Measurements from ENCODE around the gene PPP1R9B. TPM values are rescaled to one million over a fixed set of nuclear protein-coding genes. Genes with fewer than 3 reads are reported as not detected.
A peak's percentile ranks its signal among the peaks of the same experiment; 100 is the strongest.

The PPP1R9B gene
- total and polyA plus RNA-seq, 4 experiments from 2014 or later, result 0.48 to 99.7 (median 49.9) TPM

DNA sequence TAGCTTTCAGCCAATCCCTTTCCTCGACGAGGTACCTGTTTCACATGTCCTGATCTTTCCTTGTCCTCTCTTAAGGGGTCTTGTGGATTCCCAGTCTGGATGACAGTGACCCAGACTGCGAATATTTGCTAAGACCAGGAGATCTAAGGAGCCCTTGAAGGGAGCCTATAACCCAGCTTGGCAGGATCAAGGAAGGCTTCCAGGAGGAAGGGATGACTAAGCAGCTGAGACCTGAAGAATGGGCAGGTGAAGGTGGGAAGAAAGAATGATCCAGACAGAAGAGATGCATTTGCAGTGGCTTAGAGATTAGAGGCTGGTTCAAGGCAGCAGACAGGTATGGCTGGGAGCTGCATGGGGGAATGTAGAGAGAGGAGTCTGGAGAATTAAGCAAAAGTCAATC lies 57.2 kb downstream of the PPP1R9B start:
- Mint-ChIP-seq H3K4me1 (peaks cover 11 to 26% (median 17%) of the 10 kb centered on the region in 4 donors), H3K27me3 (peaks cover 0 to 2% of the 10 kb centered on the region in 2 donors), H3K4me3 (peak overlapping the region in 1 of 8 donors; percentile 12), H3K27ac (peak overlapping the region in 3 of 7 donors; percentile 19 to 41 (median 32)), H3K9me3 (no peaks in the 10 kb centered on the region), H3K36me3 (peaks cover 5 to 17% of the 10 kb centered on the region in 2 donors)
- intact Hi-C loops (cut with micrococcal nuclease), result loop anchor here (10.0 kb wide), 2 partner anchors 238 to 308 kb away; partner anchors contain the start of gene KAT7
- H3K27ac ChIP-seq (ENCODE audit: low read depth, low read length), result no peak overlapping the region
- peaks cover 3% of the 10 kb centered on the region for H3K36me3 ChIP-seq (ENCODE audit: insufficient read depth, low read length)
- ChIA-PET POLR2A (ENCODE audit: partially characterized antibody) (interaction anchor here (1.7 to 4.8 kb wide), 4 partner anchors 37 to 385 kb away, joined by 7 to 38 read pairs (median 11); partner anchors contain the start of genes ITGA3, SAMD14 and SLC35B1), CTCF (ENCODE audit: partially characterized antibody) (interaction anchor here (0.6 to 5.5 kb wide), 26 partner anchors 9 to 762 kb away, joined by 3 to 101 read pairs (median 10); partner anchors contain the start of genes ITGA3, LRRC59, PPP1R9B and SGCA)
- DNase-seq, result peak in 1 of 5 donors; percentile 16
- no peak overlapping the region for H3K4me3 ChIP-seq (ENCODE audit: low read length in 2 of 2)
- no peaks in the 10 kb centered on the region for H3K27me3 ChIP-seq (ENCODE audit: insufficient read depth, low read length)
- peaks cover 23% of the 10 kb centered on the region for H3K4me1 ChIP-seq (ENCODE audit: insufficient read depth, low read length)
- H3K9me3 ChIP-seq (ENCODE audit: control insufficient read depth in 1 of 2, low read length in 2 of 2), result no peaks in the 10 kb centered on the region

DNA sequence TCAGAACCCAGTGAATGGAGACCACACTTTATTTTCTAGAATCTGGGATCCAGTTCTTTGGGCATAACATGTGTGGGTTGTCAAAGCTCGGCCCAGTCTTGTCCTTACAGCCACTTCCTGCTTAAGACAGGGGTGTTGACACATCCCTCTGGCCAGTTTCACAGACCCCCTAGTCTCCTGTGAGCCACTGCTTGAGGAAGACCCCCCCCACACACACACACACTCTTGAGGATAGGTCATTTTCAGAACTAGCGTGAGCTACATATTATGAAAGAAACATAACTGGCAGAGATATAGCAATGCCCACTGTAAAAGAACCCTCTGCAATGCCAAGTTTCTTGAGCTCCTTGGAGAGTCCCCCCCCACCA lies 58.6 kb downstream of the PPP1R9B start:
- H3K36me3 Mint-ChIP-seq, result peaks cover 5 to 15% of the 10 kb centered on the region in 2 donors
- no peak overlapping the region for H3K4me3 Mint-ChIP-seq
- H3K4me1 Mint-ChIP-seq, result peaks cover 11 to 26% (median 15%) of the 10 kb centered on the region in 4 donors
- Histone ChIP-seq H3K4me3 (ENCODE audit: low read length in 2 of 2) (no peak overlapping the region), H3K4me1 (ENCODE audit: insufficient read depth, low read length) (peaks cover 20% of the 10 kb centered on the region), H3K9me3 (ENCODE audit: control insufficient read depth in 1 of 2, low read length in 2 of 2) (no peaks in the 10 kb centered on the region), H3K36me3 (ENCODE audit: insufficient read depth, low read length) (no peaks in the 10 kb centered on the region), H3K27me3 (ENCODE audit: insufficient read depth, low read length) (no peaks in the 10 kb centered on the region), H3K27ac (ENCODE audit: low read depth, low read length) (no peak overlapping the region)
- intact Hi-C loops (cut with micrococcal nuclease), result loop anchor here (10.0 kb wide), 2 partner anchors 237 to 307 kb away; partner anchors contain the start of gene KAT7
- CTCF ChIA-PET (ENCODE audit: partially characterized antibody), result interaction anchor here (0.6 to 5.5 kb wide), 10 partner anchors 25 to 492 kb away, joined by 3 to 101 read pairs (median 6); partner anchors contain the start of gene ITGA3
- H3K27me3 Mint-ChIP-seq, result peaks cover 0 to 2% of the 10 kb centered on the region in 2 donors
- POLR2A ChIA-PET (ENCODE audit: partially characterized antibody), result interaction anchor here (4.8 kb wide), 1 partner anchor 36 kb away, joined by 38 read pairs; the partner anchor contains the start of gene ITGA3
- no peak overlapping the region for H3K27ac Mint-ChIP-seq
- DNase-seq, result no peak
- H3K9me3 Mint-ChIP-seq, result peaks cover 0 to 2% (median 0%) of the 10 kb centered on the region in 8 donors

GRCh38 chr17:50090971-50091917 lies 59.2 kb downstream of the PPP1R9B start:
- Mint-ChIP-seq H3K27me3 (peaks cover 0 to 2% of the 10 kb centered on the region in 2 donors), H3K9me3 (peaks cover 0 to 2% (median 0%) of the 10 kb centered on the region in 8 donors), H3K27ac (no peak overlapping the region), H3K4me3 (no peak overlapping the region), H3K36me3 (peaks cover 5 to 15% of the 10 kb centered on the region in 2 donors), H3K4me1 (peaks cover 8 to 24% (median 12%) of the 10 kb centered on the region in 4 donors)
- no peaks in the 10 kb centered on the region for H3K27me3 ChIP-seq (ENCODE audit: insufficient read depth, low read length)
- H3K9me3 ChIP-seq (ENCODE audit: control insufficient read depth in 1 of 2, low read length in 2 of 2), result no peaks in the 10 kb centered on the region
- H3K4me3 ChIP-seq (ENCODE audit: low read length in 2 of 2), result no peak overlapping the region
- intact Hi-C loops (cut with micrococcal nuclease), result loop anchor here (10.0 kb wide), 2 partner anchors 236 to 306 kb away; partner anchors contain the start of gene KAT7
- H3K4me1 ChIP-seq (ENCODE audit: insufficient read depth, low read length), result peaks cover 13% of the 10 kb centered on the region
- peak in 1 of 5 donors; percentile 11 for DNase-seq
- POLR2A ChIA-PET (ENCODE audit: partially characterized antibody), result no interaction called here
- H3K36me3 ChIP-seq (ENCODE audit: insufficient read depth, low read length), result no peaks in the 10 kb centered on the region
- CTCF ChIA-PET (ENCODE audit: partially characterized antibody), result interaction anchor here (0.6 to 5.5 kb wide), 6 partner anchors 26 to 492 kb away, joined by 3 to 101 read pairs (median 5); partner anchors contain the start of gene ITGA3
- no peak overlapping the region for H3K27ac ChIP-seq (ENCODE audit: low read depth, low read length)

DNA sequence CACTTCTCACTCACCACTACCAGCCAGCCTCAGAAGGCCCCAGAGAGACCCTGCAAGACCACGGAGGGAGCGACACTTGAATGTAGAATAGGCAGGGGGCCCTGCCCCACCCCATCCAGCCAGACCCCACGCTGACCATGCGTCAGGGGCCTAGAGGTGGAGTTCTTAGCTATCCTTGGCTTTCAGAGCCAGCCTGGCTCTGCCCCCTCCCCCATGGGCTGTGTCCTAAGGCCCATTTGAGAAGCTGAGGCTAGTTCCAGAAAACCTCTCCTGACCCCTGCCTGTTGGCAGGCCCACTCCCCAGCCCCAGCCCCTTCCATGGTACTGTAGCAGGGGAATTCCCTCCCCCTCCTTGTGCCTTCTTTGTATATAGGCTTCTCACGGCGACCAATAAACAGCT lies 60.4 kb downstream of the PPP1R9B start:
- Histone ChIP-seq H3K27me3 (ENCODE audit: insufficient read depth, low read length) (no peaks in the 10 kb centered on the region), H3K4me1 (ENCODE audit: insufficient read depth, low read length) (peaks cover 6% of the 10 kb centered on the region), H3K4me3 (ENCODE audit: low read length in 2 of 2) (no peak overlapping the region), H3K9me3 (ENCODE audit: control insufficient read depth in 1 of 2, low read length in 2 of 2) (no peaks in the 10 kb centered on the region), H3K27ac (ENCODE audit: low read depth, low read length) (no peak overlapping the region), H3K36me3 (ENCODE audit: insufficient read depth, low read length) (no peaks in the 10 kb centered on the region)
- Mint-ChIP-seq H3K27ac (no peak overlapping the region), H3K4me1 (peaks cover under 1 to 12% (median 4%) of the 10 kb centered on the region in 4 donors), H3K36me3 (peaks cover 5 to 8% of the 10 kb centered on the region in 2 donors), H3K4me3 (no peak overlapping the region), H3K27me3 (peaks cover 0 to 2% of the 10 kb centered on the region in 2 donors), H3K9me3 (peaks cover 0 to 2% (median 0%) of the 10 kb centered on the region in 8 donors)
- intact Hi-C loops (cut with micrococcal nuclease), result loop anchor here (10.0 kb wide), 2 partner anchors 235 to 305 kb away; partner anchors contain the start of gene KAT7
- ChIA-PET POLR2A (ENCODE audit: partially characterized antibody) (no interaction called here), CTCF (ENCODE audit: partially characterized antibody) (interaction anchor here (5.5 kb wide), 1 partner anchor 60 kb away, joined by 101 read pairs; no protein-coding TSS in a partner anchor)
- DNase-seq, result peak in 1 of 5 donors; percentile 1

DNA sequence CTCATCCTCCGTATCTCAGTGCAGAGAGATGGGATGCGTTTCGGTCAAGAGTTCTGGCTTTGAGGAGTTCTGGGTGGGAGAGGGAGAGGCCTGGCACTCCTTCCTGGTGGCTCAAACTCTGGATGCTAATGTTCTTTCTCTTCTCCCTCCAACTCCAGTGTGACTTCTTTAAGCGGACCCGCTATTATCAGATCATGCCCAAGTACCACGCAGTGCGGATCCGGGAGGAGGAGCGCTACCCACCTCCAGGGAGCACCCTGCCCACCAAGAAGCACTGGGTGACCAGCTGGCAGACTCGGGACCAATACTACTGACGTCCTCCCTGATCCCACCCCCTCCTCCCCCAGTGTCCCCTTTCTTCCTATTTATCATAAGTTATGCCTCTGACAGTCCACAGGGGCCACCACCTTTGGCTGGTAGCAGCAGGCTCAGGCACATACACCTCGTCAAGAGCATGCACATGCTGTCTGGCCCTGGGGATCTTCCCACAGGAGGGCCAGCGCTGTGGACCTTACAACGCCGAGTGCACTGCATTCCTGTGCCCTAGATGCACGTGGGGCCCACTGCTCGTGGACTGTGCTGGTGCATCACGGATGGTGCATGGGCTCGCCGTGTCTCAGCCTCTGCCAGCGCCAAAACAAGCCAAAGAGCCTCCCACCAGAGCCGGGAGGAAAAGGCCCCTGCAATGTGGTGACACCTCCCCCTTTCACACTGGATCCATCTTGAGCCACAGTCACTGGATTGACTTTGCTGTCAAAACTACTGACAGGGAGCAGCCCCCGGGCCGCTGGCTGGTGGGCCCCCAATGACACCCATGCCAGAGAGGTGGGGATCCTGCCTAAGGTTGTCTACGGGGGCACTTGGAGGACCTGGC lies 61.3 kb downstream of the PPP1R9B start:
- no peak overlapping the region for H3K27ac ChIP-seq (ENCODE audit: low read depth, low read length)
- peaks cover 0 to 2% of the 10 kb centered on the region in 2 donors for H3K27me3 Mint-ChIP-seq
- no peak overlapping the region for H3K27ac Mint-ChIP-seq
- ChIA-PET POLR2A (ENCODE audit: partially characterized antibody) (no interaction called here), CTCF (ENCODE audit: partially characterized antibody) (interaction anchor here (2.4 kb wide), 1 partner anchor 15 kb away, joined by 6 read pairs; no protein-coding TSS in a partner anchor)
- no peaks in the 10 kb centered on the region for H3K9me3 ChIP-seq (ENCODE audit: control insufficient read depth in 1 of 2, low read length in 2 of 2)
- no peaks in the 10 kb centered on the region for H3K27me3 ChIP-seq (ENCODE audit: insufficient read depth, low read length)
- H3K36me3 Mint-ChIP-seq, result peaks cover 0 to 5% of the 10 kb centered on the region in 2 donors
- H3K4me1 ChIP-seq (ENCODE audit: insufficient read depth, low read length), result peaks cover 5% of the 10 kb centered on the region
- no peak overlapping the region for H3K4me3 Mint-ChIP-seq
- intact Hi-C loops (cut with micrococcal nuclease), result no loop called here
- no peak overlapping the region for H3K4me3 ChIP-seq (ENCODE audit: low read length in 2 of 2)
- peaks cover 0 to 2% (median 0%) of the 10 kb centered on the region in 8 donors for H3K9me3 Mint-ChIP-seq
- H3K4me1 Mint-ChIP-seq, result peaks cover 0 to 5% (median 2%) of the 10 kb centered on the region in 4 donors
- H3K36me3 ChIP-seq (ENCODE audit: insufficient read depth, low read length), result no peaks in the 10 kb centered on the region
- DNase-seq, result peak in 1 of 5 donors; percentile 13

DNA sequence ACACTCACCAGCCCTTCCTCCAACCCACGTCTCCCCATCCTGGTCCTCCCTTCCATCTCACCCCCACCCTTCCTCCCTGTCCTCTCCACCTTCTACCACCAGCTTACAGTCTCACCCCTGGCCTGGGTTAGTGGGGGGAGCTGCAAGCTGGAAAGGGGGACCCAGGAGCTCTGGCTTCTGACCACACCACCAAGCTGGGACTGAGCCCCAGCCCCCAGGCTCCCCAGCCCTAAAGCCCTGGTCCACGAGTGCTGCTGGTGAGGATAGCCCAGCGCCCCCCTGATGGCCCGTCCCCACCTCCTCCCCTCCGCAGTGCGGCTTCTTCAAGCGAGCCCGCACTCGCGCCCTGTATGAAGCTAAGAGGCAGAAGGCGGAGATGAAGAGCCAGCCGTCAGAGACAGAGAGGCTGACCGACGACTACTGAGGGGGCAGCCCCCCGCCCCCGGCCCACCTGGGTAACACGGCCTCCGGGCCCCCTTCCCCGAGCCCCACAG lies 62.5 kb downstream of the PPP1R9B start:
- H3K27me3 Mint-ChIP-seq, result peaks cover 0 to 2% of the 10 kb centered on the region in 2 donors
- ChIA-PET POLR2A (ENCODE audit: partially characterized antibody) (interaction anchor here (1.0 to 1.5 kb wide), 5 partner anchors 8 to 61 kb away, joined by 3 to 5 read pairs (median 4); partner anchors contain the start of genes ITGA3 and PDK2), CTCF (ENCODE audit: partially characterized antibody) (interaction anchor here (0.9 to 2.8 kb wide), 27 partner anchors 9 to 513 kb away, joined by 3 to 174 read pairs (median 5); partner anchors contain the start of gene ITGA3)

More for the DNA sequence above, 62.5 kb downstream of the PPP1R9B start:
- Mint-ChIP-seq H3K4me1 (no peaks in the 10 kb centered on the region), H3K4me3 (no peak overlapping the region), H3K27ac (no peak overlapping the region), H3K9me3 (peaks cover 0 to 2% (median 0%) of the 10 kb centered on the region in 8 donors), H3K36me3 (peaks cover 0 to 5% of the 10 kb centered on the region in 2 donors)
- no peaks in the 10 kb centered on the region for H3K36me3 ChIP-seq (ENCODE audit: insufficient read depth, low read length)
- intact Hi-C loops (cut with micrococcal nuclease), result no loop called here
- no peaks in the 10 kb centered on the region for H3K9me3 ChIP-seq (ENCODE audit: control insufficient read depth in 1 of 2, low read length in 2 of 2)
- no peak overlapping the region for H3K27ac ChIP-seq (ENCODE audit: low read depth, low read length)
- no peak overlapping the region for H3K4me3 ChIP-seq (ENCODE audit: low read length in 2 of 2)
- peak in 1 of 5 donors; percentile 16 for DNase-seq
- no peaks in the 10 kb centered on the region for H3K4me1 ChIP-seq (ENCODE audit: insufficient read depth, low read length)
- H3K27me3 ChIP-seq (ENCODE audit: insufficient read depth, low read length), result no peaks in the 10 kb centered on the region

Data from CD4-positive, alpha-beta memory T cell (primary cell).